GM12892 (cell line): ENCODE measurements around the gene RAB31.

ENCODE experiments used
- DNase-seq: peaks from one replicate; pipeline ENCODE4 v3.0.0; 2011; ENCODE audit not compliant: insufficient read length
- FAIRE-seq: peaks from 2 replicates; lab custom pipeline; 2011; peaks lifted over from hg19 to GRCh38; lab: Jason Lieb, UNC
- POLR2A ChIP-seq: IDR thresholded peaks from 2 replicates; pipeline ENCODE4 v1.6.1; 2011; ENCODE audit warnings: low read depth, low read length, control low read depth
- POLR2AphosphoS5 ChIP-seq: IDR thresholded peaks from 2 replicates; pipeline ENCODE4 v1.6.1; 2011; ENCODE audit warnings: low read depth, low read length, control low read depth
- TAF1 ChIP-seq: IDR thresholded peaks from 2 replicates; pipeline ENCODE4 v1.6.1; 2011; ENCODE audit warnings: low read depth, mild to moderate bottlenecking, control low read depth, low read length, borderline replicate concordance

RAB31 gene

DNA sequence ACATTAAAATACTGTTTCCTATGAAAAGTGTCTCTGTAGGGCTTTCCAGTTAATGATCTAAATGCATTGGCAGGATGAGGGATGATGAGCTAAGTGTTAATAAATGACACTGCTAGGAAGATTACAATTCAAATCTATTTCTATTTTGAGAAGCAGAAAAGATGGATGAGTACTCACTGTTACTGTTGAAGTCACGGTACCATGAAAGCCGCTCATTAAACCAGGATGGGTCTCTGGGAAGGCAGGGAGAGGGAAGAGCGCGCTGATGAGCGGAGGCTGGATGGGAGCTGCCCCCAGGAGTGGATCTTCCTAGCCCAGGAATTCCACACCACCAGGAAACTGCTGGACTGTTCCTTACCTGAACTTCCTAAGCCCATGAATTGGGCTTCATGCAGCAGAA lies 150.5 kb downstream of the RAB31 start:
- no peak for TF ChIP-seq POLR2AphosphoS5
- no peak for TF ChIP-seq TAF1
- no peak for TF ChIP-seq POLR2A
- FAIRE-seq = no peak
- no peak for DNase-seq

DNA sequence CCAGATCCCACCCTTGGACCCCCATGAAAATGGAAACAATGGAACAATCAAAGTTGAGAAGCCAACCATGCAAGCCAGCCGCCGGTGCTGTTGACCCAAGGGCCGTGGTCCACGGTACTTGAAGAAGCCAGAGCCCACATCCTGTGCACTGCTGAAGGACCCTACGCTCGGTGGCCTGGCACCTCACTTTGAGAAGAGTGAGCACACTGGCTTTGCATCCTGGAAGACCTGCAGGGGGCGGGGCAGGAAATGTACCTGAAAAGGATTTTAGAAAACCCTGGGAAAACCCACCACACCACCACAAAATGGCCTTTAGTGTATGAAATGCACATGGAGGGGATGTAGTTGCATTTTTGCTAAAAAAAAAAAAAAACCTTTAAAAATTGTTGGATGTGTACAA lies 151.1 kb downstream of the RAB31 start:
- TF ChIP-seq POLR2A = no peak
- TF ChIP-seq TAF1 = no peak
- no peak for TF ChIP-seq POLR2AphosphoS5
- FAIRE-seq (no peak), DNase-seq (no peak)

DNA sequence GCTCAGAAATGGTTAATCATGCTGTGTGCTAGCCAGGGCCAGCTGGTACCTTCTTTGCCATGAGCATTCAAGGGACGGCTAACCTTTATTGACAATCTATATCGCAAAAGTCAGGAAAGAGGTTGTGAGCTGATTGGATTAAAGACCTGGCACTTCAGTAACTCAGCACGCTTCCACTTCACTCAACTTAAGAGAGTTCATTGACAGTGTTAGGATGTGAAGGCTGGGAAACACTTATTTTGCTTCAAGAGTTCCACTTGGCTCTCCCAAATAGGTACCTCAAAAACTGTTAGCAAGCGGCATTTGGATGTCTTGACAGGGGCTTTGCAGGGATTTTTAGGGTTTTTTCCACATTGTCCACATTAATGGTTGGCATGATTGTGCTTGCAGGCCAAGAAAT lies 152.6 kb downstream of the RAB31 start:
- DNase-seq = no peak
- peak; percentile 9 for FAIRE-seq
- TF ChIP-seq POLR2AphosphoS5 (no peak), TAF1 (no peak), POLR2A (no peak)

DNA sequence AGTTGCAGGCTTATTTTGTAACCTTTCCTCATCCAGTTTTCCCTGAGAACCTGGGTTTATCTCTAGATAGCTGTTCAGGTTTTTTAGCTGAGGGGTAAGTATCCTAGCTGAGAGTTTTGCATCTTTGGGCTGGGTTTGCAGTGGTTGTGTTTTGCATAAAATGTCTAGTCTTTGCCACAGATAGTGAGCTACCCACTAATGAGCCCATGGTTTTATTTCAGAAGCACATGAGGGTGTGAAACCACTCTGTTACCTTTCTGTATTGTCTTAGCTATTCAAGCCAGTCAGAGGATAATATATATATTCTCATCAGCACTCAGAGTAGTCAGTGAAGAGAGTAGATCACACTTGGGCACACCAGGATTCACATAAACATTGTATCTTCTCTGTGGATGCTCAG lies 153.1 kb downstream of the RAB31 start:
- no peak for FAIRE-seq
- DNase-seq = no peak
- no peak for TF ChIP-seq TAF1
- TF ChIP-seq POLR2A = no peak
- no peak for TF ChIP-seq POLR2AphosphoS5

DNA sequence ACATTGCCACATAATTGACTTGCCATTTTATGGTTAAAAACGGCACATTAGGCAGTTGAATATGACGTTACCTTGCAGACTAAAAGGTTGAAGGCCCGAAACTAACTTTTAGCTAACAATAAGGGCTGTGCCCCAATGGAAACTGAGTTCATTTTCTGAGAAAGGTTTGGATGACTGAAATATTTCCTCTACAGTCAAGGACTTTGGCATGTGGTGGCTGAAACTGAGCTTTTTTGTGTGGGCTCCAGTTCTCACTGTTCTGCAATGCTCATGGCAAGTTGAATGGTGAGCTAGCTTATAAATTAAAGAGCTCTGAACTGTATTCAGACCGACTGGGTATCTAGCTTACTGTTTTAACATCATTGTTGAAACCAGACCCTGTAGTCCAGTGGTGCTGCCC lies 153.8 kb downstream of the RAB31 start:
- FAIRE-seq (peak; percentile 24), DNase-seq (no peak)
- TF ChIP-seq POLR2AphosphoS5 (no peak), TAF1 (no peak), POLR2A (no peak)

DNA sequence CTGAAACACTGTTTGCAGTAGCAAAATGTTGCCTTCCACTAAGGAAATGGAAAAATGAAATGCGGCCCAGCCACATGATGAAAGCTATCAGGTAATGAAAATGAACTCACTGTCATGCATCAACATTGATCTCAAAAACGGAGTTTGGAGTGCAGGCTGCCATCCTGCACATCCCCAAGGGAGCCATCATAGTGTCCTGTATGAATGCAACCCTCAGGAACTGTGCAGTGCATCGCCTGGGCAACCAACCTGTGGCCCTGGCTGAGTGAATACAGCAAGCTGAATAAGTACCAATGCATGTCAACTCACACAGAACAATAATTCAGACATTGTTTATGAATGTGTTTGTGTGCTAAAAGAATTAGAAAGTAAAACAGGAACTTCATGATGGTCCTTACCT lies 154.6 kb downstream of the RAB31 start:
- FAIRE-seq = no peak
- no peak for TF ChIP-seq POLR2A
- DNase-seq = no peak

DNA sequence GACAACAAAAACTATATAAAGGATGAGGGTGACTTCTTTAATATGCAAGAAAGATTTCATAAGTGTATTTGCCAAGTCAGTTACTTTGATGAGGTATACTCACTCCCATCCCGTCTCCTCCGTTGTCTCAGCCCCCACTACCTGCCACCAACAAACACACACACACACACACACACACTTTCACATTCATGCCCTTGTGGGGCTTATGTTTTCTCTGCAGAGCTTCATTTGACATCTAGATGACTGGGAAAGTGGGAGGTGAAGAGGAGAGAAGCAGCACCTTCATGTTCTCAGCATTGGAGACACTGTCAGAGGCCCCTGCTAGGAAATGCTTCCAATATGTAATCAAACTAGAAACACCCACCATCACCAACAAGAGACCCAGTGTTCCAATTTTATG lies 155.2 kb downstream of the RAB31 start:
- no peak for TF ChIP-seq POLR2A
- TF ChIP-seq POLR2AphosphoS5 = no peak
- no peak for TF ChIP-seq TAF1
- no peak for FAIRE-seq
- DNase-seq = no peak

DNA sequence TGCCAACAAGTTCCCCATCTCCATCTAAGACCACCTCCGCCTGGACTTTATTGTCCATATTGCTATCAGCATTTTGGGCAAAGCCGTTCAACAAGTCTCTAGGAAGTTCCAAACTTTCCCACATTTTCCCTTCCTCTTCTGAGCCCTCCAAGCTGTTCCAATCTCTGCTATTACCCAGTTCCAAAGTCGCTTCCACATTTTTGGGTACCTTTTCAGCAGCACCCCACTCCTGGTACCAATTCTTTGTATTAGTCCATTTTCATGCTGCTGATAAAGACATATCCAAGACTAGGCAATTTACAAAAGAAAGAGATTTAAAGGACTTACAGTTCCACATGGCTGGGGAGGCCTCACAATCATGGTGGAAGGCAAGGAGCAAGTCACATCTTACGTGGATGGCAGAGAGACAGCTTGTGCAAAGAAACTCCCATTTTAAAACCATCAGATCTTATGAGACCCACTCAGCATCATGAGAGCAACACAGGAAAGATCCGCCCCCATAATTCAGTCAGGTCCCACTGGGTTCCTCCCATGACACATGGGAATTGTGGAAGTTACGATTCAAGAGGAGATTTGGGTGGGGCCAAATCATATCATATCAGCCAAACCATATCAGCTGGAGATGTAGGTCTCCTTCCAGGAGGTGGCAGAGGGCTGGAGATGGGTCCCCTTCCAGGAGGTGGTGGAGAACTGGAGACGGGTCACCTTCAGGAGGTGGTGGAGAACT lies 157.8 kb downstream of the RAB31 start:
- FAIRE-seq = no peak
- no peak for TF ChIP-seq POLR2A
- no peak for TF ChIP-seq POLR2AphosphoS5

DNA sequence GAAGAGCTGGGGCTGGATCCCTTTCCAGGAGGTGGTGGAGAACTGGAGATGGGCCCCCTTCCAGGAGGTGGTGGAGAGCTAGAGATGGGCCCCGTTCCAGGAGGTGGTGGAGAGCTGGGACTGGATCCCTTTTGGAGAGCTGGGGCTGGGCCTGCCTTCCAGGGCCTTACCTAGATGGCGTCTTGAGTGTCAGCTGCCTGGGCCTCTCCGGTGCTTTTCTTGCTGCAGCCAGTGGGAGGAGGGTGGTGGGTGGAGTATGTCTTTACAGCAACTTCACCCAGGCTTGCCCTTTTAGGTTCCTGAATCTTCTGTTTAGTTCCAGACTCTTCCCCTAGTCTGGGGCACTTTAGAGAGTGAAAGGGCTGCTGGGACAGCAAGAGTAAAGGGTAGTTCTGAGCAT lies 158.5 kb downstream of the RAB31 start:
- FAIRE-seq = no peak
- DNase-seq = no peak
- TF ChIP-seq TAF1 = no peak
- TF ChIP-seq POLR2A = no peak
- TF ChIP-seq POLR2AphosphoS5 = no peak

More for the DNA sequence above, 157.8 kb downstream of the RAB31 start:
- no peak for DNase-seq

DNA sequence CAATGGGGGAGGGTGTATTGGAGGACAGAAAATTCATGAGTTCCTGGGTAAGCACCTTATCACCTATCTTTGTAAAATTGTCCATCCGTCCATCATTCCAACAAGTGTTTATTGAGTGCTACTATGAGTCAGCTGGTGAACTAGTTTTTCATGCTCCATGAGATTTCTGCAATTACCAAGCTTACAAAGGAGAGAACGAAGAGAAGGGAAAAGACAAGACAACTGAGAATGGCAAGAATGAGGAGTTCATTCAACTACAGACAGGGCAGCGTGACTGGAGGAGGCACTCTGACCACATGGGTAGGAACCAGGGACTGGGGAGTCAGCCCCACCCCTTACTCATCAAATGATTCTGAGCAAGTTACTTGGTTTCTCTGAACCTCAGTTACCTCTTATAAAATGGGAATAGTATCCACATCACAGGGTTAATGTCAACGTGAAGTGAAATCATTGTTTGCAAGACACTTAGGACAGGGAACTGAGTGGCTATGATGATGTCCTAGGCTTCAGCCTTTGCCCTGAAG lies 159.0 kb downstream of the RAB31 start:
- FAIRE-seq = no peak
- no peak for DNase-seq

DNA sequence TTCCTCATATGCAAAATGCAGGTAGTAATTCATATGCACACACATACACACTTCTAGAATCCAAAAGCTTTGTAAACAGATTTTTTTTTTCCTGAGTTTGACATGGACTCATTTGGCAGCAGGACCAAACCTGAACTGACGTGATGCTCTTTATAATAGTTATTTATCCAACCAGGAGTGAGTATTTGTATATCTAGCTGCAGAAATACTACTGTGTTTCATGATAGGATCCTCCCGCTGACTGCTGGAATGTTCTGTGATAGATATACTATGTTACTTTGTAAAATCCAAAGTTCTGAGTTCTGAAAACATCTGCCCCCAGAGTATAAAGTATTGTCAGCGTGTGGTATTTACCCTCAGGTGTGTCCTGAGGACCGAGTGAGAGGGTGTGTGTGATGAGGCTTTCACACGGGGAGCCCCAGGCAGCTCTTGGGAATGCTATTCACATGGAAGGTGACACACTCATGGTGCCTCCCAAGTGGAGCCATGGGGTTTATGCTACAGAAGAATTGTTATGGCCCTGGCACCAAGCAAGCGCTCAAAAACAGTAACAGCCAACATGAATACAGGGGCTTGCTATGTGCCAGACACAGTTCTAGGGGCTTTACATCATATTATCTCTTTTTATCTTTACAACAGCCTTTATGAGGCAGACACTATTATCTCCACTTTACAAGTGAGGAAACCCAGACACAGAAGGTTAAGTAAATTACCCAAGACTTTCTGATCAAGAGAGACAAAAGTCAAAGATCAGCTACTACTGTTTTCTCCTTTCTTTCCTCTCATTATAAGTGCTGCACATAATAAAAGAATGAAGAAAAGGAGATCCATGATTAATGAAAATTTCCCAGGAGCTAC lies 161.0 kb downstream of the RAB31 start:
- FAIRE-seq (no peak), DNase-seq (no peak)
- TF ChIP-seq POLR2A = no peak
- no peak for TF ChIP-seq TAF1
- TF ChIP-seq POLR2AphosphoS5 = no peak

More for the DNA sequence above, 159.0 kb downstream of the RAB31 start:
- no peak for TF ChIP-seq TAF1
- TF ChIP-seq POLR2A = no peak
- no peak for TF ChIP-seq POLR2AphosphoS5

DNA sequence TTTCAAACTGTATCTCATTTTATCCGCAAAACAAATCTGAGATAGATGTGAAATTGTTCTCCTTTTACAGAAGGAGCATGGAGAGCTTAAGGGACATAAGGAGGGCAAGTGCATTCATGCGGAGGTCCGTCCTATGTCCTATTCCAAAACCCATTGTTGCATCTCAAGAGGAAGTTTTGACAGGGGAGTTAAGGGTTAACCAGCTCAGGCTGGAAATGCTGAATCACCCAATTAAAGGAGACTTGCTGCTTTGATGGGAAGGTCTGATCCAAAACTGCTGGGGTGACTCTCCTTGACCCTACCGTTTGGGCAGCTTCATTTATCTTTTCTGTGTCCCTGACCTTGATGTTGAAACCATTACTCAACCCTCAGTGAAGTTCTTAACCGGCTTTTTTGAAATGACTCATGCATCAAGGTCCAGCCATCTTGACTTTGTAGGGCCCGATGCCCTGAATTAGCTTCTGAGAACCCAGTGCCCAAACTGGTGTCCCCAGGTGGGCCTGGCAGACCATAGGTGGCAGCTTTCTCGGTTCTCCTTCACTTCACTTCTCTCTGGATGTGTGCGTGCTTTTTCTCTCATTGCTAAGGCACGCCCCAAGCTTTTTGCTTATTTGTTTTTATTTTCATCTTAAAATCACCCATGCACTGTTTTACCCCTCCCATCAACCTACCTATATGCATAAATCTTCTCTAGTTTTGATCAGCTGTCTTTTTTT lies 161.8 kb downstream of the RAB31 start:
- DNase-seq = peak; percentile 24
- peak; percentile 88 for FAIRE-seq
- no peak for TF ChIP-seq TAF1
- no peak for TF ChIP-seq POLR2AphosphoS5
- TF ChIP-seq POLR2A = no peak
